OCI-LY7 (cell line): Measurements from ENCODE around the gene CDC25A. TPM values are rescaled to one million over a fixed set of nuclear protein-coding genes. Genes with fewer than 3 reads are reported as not detected.

Experiments used
- BruUV-seq: library from RNA; stranded (reverse); fragments of 400-500 nt; replicated peaks from 2 replicates; lab custom pipeline; 2021; lab: Mats Ljungman, UMichigan
- CTCF ChIA-PET: fragments of 300-600 bp; sonication (Branson Sonifier 250); formaldehyde crosslinking; loops from one replicate; lab custom pipeline; 2022; ENCODE audit warnings: antibody characterized with exemption; ENCODE audit not compliant: unreplicated experiment; lab: Charles Lee
- POLR2A ChIA-PET: fragments of 300-600 bp; sonication (Branson Sonifier 250); formaldehyde crosslinking; loops from one replicate; lab custom pipeline; 2022; ENCODE audit warnings: antibody characterized with exemption; lab: Charles Lee
- DNase-seq: peaks from one replicate; pipeline ENCODE4 v3.0.0-alpha.2; 2015; ENCODE audit warnings: low spot score
- H2AFZ ChIP-seq: fragments of 200-600 bp; sonication (generic), shearing (Covaris generic); 2 replicates; pipeline ENCODE4 v1.6.1; 2014; ENCODE audit warnings: mild to moderate bottlenecking, antibody characterized with exemption, low read length, moderate library complexity
- H3K27ac ChIP-seq: fragments of 200-600 bp; sonication (generic); 2 replicates; pipeline ENCODE4 v1.5.1; 2014; ENCODE audit warnings: mixed run types, low read depth, mild to moderate bottlenecking, moderate library complexity, low read length, inconsistent platforms; ENCODE audit not compliant: poor library complexity, severe bottlenecking
- H3K36me3 ChIP-seq: fragments of 200-600 bp; sonication (generic); 2 replicates; pipeline ENCODE4 v1.6.1; 2014; ENCODE audit warnings: mild to moderate bottlenecking, antibody characterized with exemption, low read length, moderate library complexity, mixed read lengths; ENCODE audit not compliant: insufficient read depth
- H3K4me1 ChIP-seq: fragments of 200-600 bp; sonication (generic); 2 replicates; pipeline ENCODE4 v1.5.1; 2014; ENCODE audit warnings: mild to moderate bottlenecking, low read length; ENCODE audit not compliant: insufficient read depth, poor library complexity, severe bottlenecking
- H3K4me2 ChIP-seq: fragments of 200-600 bp; sonication (generic); 2 replicates; pipeline ENCODE4 v1.6.1; 2014; ENCODE audit warnings: mild to moderate bottlenecking, low read length
- H3K4me3 ChIP-seq: fragments of 200-600 bp; sonication (generic); 2 replicates; pipeline ENCODE4 v1.5.1; 2014; ENCODE audit warnings: mild to moderate bottlenecking, low read depth, low read length; ENCODE audit not compliant: poor library complexity, severe bottlenecking
- H3K79me2 ChIP-seq: fragments of 200-600 bp; sonication (generic); 2 replicates; pipeline ENCODE4 v1.6.1; 2016; ENCODE audit warnings: low read depth, mild to moderate bottlenecking, low read length, moderate library complexity, mixed read lengths; ENCODE audit not compliant: insufficient read depth
- H3K9me2 ChIP-seq: fragments of 200-600 bp; sonication (generic); 2 replicates; pipeline ENCODE4 v1.6.1; 2016; ENCODE audit warnings: mild to moderate bottlenecking, low read length, mixed read lengths; ENCODE audit not compliant: insufficient read depth
- H3K9me3 ChIP-seq: fragments of 200-600 bp; sonication (generic); 2 replicates; pipeline ENCODE4 v1.6.1; 2014; ENCODE audit warnings: mild to moderate bottlenecking, mixed run types, low read length, mixed read lengths
- H4K20me1 ChIP-seq: fragments of 200-600 bp; sonication (generic); 2 replicates; pipeline ENCODE4 v1.6.1; 2014; ENCODE audit warnings: mild to moderate bottlenecking, antibody characterized with exemption, low read length, moderate library complexity, mixed read lengths; ENCODE audit not compliant: insufficient read depth
- CTCF ChIP-seq: fragments of 200-600 bp; sonication (generic); conservative IDR thresholded peaks from 2 replicates; pipeline ENCODE4 v1.5.1; 2014; ENCODE audit warnings: mild to moderate bottlenecking, antibody characterized with exemption, low read length, moderate library complexity, mixed read lengths
- EZH2phosphoT487 ChIP-seq: fragments of 200-600 bp; sonication (generic); IDR thresholded peaks from 2 replicates; pipeline ENCODE4 v1.6.1; 2018; ENCODE audit warnings: low read depth, borderline replicate concordance, mild to moderate bottlenecking, mixed run types, antibody characterized with exemption, low read length, moderate library complexity, mixed read lengths
- intact Hi-C: fragments of 100-400 bp; cut with micrococcal nuclease; formaldehyde crosslinking; loops from one replicate; pipeline ENCODE4 v1.10.0; 2022; ENCODE audit not compliant: unreplicated experiment
- total RNA-seq, 2 experiments: library from RNA; depleted of rRNA in 1 of 2; stranded (reverse); fragments of >200 nt in 1 of 2; shearing (Covaris generic) in 1 of 2; gene quantifications; 2 replicates each; pipeline ENCODE4 v1.2.3, GENCODE V29; 2014 to 2022

The CDC25A gene
- total RNA-seq, 2 experiments from 2014 or later: 75.4 to 83.4 TPM

GRCh38 chr3:48187301-48187578 is 977 bp downstream of the CDC25A start:
- TF ChIP-seq EZH2phosphoT487: no peak
- TF ChIP-seq CTCF: no peak
- H4K20me1 ChIP-seq: peaks cover 18% of the 10 kb centered on the region; the same call in 1 of the 2 replicates
- no TSS peak for BruUV-seq
- POLR2A ChIA-PET: interaction anchor here (1.5 to 3.2 kb wide), 3 partner anchors 9 to 53 kb away, joined by 5 to 15 read pairs (median 6); partner anchors contain the start of genes CAMP and ZNF589
- intact Hi-C loops: no loop called here
- peaks cover 34% of the 10 kb centered on the region for H3K4me1 ChIP-seq
- H3K9me2 ChIP-seq: no peaks in the 10 kb centered on the region
- CTCF ChIA-PET: interaction anchor here (0.9 kb wide), 1 partner anchor 11 kb away, joined by 3 read pairs; no protein-coding TSS in a partner anchor
- peak overlapping the region; percentile 15; the same call in 1 of the 2 replicates for H2AFZ ChIP-seq
- peak overlapping the region; percentile 91 for H3K4me2 ChIP-seq
- H3K79me2 ChIP-seq: peaks cover 58% of the 10 kb centered on the region
- H3K9me3 ChIP-seq: no peaks in the 10 kb centered on the region
- peak overlapping the region; percentile 87 for H3K27ac ChIP-seq
- no peak for DNase-seq
- peaks cover 55% of the 10 kb centered on the region for H3K36me3 ChIP-seq
- H3K4me3 ChIP-seq: peak overlapping the region; percentile 95

- H3K4me3 ChIP-seq: peak overlapping the region; percentile 95
- peaks cover 62% of the 10 kb centered on the region for H3K79me2 ChIP-seq
- H3K9me2 ChIP-seq: no peaks in the 10 kb centered on the region
- intact Hi-C loops: no loop called here
- DNase-seq: peak; percentile 24
- ChIA-PET POLR2A (interaction anchor here (1.5 to 3.2 kb wide), 3 partner anchors 9 to 54 kb away, joined by 5 to 15 read pairs (median 6); partner anchors contain the start of genes CAMP and ZNF589), CTCF (interaction anchor here (0.9 kb wide), 1 partner anchor 11 kb away, joined by 3 read pairs; no protein-coding TSS in a partner anchor)
- H3K36me3 ChIP-seq: peaks cover 60% of the 10 kb centered on the region
- no TSS peak for BruUV-seq
- TF ChIP-seq EZH2phosphoT487 (no peak), CTCF (no peak)
- H2AFZ ChIP-seq: no peak overlapping the region
- H3K4me2 ChIP-seq: peak overlapping the region; percentile 91
- peaks cover 23% of the 10 kb centered on the region; the same call in 1 of the 2 replicates for H4K20me1 ChIP-seq
- no peaks in the 10 kb centered on the region for H3K9me3 ChIP-seq
- H3K27ac ChIP-seq: peak overlapping the region; percentile 87
- peaks cover 37% of the 10 kb centered on the region for H3K4me1 ChIP-seq
Observed at GRCh38 chr3:48186631-48187300, 1.5 kb downstream of the CDC25A start.

GRCh38 chr3:48185129-48185528 is 3.1 kb downstream of the CDC25A start:
- no TSS peak for BruUV-seq
- intact Hi-C loops: no loop called here

More at GRCh38 chr3:48185129-48185528, 3.1 kb downstream of the CDC25A start:
- Histone ChIP-seq H3K4me1 (peaks cover 37% of the 10 kb centered on the region), H3K9me3 (no peaks in the 10 kb centered on the region), H2AFZ (no peak overlapping the region), H3K36me3 (peaks cover 76% of the 10 kb centered on the region), H4K20me1 (peaks cover 33% of the 10 kb centered on the region; the same call in 1 of the 2 replicates), H3K4me3 (no peak overlapping the region), H3K4me2 (peak overlapping the region; percentile 91; the same call in 1 of the 2 replicates), H3K79me2 (peaks cover 79% of the 10 kb centered on the region), H3K9me2 (no peaks in the 10 kb centered on the region), H3K27ac (no peak overlapping the region)
- no peak for TF ChIP-seq CTCF
- no peak for TF ChIP-seq EZH2phosphoT487
- ChIA-PET POLR2A (no interaction called here), CTCF (interaction anchor here (0.5 kb wide), 1 partner anchor 39 kb away, joined by 3 read pairs; no protein-coding TSS in a partner anchor)
- no peak for DNase-seq
